ENCODE results near the gene UBXN4.
A peak's percentile ranks its signal among the peaks of the same experiment; 100 is the strongest.
"Not testable (repeated sequence)": the region's sequence is repeated elsewhere in the genome, so short reads cannot be mapped to it uniquely, and the experiment has no call there.

UBXN4 gene

DNA sequence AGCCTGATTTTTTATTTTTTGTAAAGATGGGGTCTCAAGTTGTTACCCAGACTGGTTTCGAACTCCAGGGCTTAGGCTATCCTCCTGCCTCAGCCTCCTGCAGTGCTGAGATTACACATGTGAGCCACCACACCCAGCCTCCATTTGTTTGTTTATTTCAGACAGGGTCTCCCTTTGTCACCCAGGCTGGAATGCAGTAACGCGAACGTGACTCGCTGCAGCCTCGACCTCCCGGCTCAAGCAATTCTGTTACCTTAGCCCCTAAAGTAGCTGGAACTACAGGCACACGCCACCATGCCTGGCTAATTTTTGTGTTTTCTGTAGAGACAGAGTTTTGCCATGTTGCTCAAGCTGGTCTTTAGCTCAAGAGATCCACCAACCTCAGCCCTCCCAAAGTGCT lies 27.2 kb downstream of the UBXN4 start:
- no peak for DNase-seq (ENCODE audit: low spot score)

DNA sequence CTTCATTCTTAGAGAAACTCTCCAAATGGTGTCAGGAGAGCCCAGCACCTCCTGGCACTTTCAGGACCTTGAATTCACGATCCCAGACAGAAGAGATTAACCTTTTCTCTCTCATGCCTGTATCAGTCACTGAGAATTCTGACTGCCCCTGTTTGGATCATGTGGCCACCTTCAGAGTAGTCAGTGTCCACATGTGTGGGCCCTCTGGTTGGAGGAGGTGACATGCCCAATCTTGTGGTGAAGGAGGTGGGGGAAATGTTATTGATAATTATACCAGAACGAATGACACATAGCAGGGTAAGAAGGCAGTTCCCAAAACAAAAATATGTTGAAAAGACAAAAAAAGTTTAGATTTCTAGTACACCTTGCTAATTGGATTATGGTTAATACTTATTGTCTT lies 31.7 kb downstream of the UBXN4 start:
- DNase-seq (ENCODE audit: low spot score): no peak

GRCh38 chr2:135773917-135774316 lies 32.3 kb downstream of the UBXN4 start:
- DNase-seq (ENCODE audit: low spot score): no peak

- peak; percentile 22 for DNase-seq (ENCODE audit: low spot score)
Measured at GRCh38 chr2:135775420-135775819, 33.8 kb downstream of the UBXN4 start.

GRCh38 chr2:135776367-135776766 lies 34.7 kb downstream of the UBXN4 start:
- DNase-seq (ENCODE audit: low spot score): no peak

GRCh38 chr2:135782231-135782630 lies 40.6 kb downstream of the UBXN4 start:
- DNase-seq (ENCODE audit: low spot score): no peak

- no peak for DNase-seq (ENCODE audit: low spot score)
Measured at GRCh38 chr2:135783439-135783838, 41.8 kb downstream of the UBXN4 start.

- DNase-seq (ENCODE audit: low spot score): no peak
Measured at GRCh38 chr2:135785032-135785431, 43.4 kb downstream of the UBXN4 start.

DNA sequence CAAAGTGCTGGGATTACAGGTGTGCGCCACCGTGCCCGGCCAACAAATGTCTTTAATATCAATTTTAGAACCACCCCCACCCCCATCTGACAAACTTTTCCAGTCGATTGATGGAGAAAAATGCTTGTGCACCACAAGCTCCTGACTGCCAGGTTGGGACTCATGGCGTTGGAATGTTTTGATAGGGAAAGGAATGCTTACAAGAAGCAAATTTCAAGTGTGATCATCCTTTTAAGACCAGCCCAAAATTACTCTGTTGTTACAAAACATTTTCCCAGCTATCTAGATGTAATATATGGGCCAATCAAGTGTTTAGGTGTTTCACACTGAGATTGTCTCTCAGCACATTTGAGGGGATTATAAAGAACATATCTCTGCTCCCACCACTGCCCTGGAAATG lies 45.2 kb downstream of the UBXN4 start:
- DNase-seq (ENCODE audit: low spot score): no peak

GRCh38 chr2:135790423-135790822 lies 48.8 kb downstream of the UBXN4 start:
- no peak for DNase-seq (ENCODE audit: low spot score)

- DNase-seq (ENCODE audit: low spot score): no peak
Measured at GRCh38 chr2:135791418-135792190, 49.9 kb downstream of the UBXN4 start.

GRCh38 chr2:135792401-135793150 lies 50.9 kb downstream of the UBXN4 start:
- no peak for DNase-seq (ENCODE audit: low spot score)

- not testable (repeated sequence) for DNase-seq (ENCODE audit: low spot score)
Measured at GRCh38 chr2:135795641-135796040, 54.0 kb downstream of the UBXN4 start.

- no peak for DNase-seq (ENCODE audit: low spot score)
Measured at GRCh38 chr2:135796606-135797005, 55.0 kb downstream of the UBXN4 start.

GRCh38 chr2:135797497-135798274 lies 56.0 kb downstream of the UBXN4 start:
- peak; percentile 75 for DNase-seq (ENCODE audit: low spot score)

- no peak for DNase-seq (ENCODE audit: low spot score)
Measured at GRCh38 chr2:135798275-135798705, 56.6 kb downstream of the UBXN4 start.

DNA sequence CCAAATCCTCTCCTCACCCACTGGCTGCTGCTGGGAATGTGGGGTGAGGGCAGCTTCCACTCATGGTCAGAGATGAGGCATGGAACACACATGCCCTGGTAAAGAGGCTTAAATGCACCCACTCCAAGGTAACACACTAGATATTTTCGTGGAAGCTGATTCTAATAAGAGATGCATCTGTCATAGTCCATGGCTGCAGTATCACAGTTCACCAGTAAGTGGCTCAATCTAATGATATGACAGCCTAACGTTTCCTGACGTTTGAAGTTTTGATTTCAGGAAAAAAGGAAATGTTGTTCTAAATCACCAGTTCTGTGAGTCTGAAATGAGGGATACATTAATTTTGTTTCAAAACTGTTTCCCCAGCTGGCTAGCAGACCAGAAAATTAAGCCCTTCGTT lies 57.1 kb downstream of the UBXN4 start:
- no peak for DNase-seq (ENCODE audit: low spot score)

DNA sequence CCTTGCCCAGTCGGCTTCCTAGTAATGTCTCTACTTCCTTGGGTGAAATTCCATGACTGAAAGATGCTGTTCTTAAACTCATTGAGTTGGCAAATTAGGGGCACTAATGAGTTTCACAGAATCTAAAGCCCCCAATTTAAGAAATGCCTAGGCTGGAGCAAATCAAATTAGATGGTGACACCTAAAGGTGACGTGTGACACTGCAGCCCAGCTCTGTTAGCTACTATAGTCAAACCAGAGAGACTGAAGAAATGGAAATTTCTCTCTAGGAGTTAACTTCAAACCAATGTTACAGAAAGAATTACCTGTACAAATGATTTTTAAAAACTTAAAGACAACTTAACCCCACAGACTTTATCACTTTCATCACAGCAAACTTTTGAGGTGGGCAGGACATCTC lies 58.1 kb downstream of the UBXN4 start:
- DNase-seq (ENCODE audit: low spot score): no peak

DNA sequence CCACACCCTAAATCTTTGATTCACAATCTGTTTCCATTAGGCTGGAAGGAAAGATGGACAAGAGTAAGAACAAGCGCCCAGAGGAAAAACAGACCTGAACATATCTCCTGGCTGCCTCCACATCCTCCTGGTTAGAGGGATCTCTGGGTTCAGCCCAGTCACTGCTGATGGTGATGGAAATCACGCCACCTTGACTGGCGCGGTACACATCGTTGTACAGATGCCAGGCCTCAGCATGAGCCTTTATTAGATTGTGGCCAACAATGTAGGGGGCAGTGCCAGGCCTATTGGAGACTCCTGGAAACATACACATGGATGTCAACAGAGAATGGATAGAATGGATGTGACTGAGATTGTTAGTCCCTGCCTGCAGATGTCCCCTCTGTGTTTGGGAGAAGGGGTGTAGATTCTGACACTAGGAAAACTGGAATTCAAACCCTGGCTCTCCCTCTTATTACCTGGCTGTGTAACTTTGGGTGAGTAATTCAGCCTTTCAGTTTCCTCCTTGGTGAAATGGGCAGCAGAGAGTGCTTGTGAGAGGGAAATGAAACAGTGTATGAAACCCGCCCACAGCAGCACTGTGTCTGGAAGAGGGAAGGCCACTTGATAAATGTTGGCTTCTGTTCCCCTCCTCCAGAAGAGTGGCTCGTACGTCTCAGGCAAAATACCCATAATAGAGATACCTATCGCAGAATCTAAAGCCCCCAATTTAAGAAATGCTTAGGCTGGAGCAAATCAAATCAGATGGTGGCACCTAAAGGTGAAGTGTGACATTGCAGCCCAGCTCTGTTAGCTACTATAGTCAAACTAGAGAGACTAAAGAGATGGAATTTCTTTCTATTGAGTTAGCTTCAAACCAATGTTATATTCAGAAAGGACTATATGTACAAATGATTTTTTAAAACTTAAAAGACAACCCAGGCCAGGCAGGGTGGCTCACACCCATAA lies 59.1 kb downstream of the UBXN4 start:
- no peak for DNase-seq (ENCODE audit: low spot score)

DNA sequence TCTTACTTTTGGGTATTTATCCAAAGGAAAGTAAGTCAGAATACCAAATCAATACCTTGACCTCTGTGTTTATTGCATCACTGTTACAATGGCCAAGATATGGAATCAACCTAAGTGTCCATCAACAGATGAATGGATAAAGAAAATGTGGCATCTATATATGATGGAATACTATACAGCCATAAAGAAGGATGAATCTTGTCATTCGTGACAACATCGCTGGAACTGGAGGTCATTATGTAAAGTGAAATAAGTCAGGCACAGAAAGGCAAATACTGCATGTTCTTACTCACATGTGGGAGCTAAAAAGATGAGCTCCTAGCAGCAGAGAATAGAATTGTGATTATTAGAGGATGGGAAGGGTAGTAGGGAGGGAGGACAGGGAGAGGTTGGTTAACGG lies 60.7 kb downstream of the UBXN4 start:
- no peak for DNase-seq (ENCODE audit: low spot score)

- DNase-seq (ENCODE audit: low spot score): no peak
Measured at GRCh38 chr2:135803278-135803677, 61.6 kb downstream of the UBXN4 start.

DNA sequence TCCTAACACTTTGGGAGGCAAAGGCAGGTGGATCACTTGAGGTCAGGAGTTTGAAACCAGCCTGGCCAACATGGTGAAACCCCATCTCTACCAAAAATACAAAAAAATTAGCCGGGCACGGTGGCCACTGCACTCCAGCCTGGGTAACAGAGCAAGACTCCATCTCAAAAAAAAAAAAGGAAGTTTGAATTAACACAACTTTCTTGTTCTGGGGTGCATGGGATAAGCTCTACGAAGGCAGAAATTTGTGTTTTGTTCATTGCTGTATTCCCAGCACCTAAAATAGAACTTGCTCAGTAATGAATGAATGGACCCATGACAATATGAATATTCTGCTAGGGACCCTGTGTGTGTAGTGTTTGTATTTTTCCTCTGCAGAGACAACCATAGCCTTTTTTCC lies 66.2 kb downstream of the UBXN4 start:
- DNase-seq (ENCODE audit: low spot score): not testable (repeated sequence)
